HG03097 (cell line): ENCODE results near the gene RCOR3.
A peak's percentile ranks its signal among the peaks of the same experiment; 100 is the strongest.
"Not testable (repeated sequence)": the region's sequence is repeated elsewhere in the genome, so short reads cannot be mapped to it uniquely, and the experiment has no call there.

Experiments
- ATAC-seq: cut with Tn5 transposase; IDR thresholded peaks from one replicate; pipeline ENCODE4 v1.9.1; 2021; ENCODE audit not compliant: unreplicated experiment, low FRiP score

The RCOR3 gene

DNA sequence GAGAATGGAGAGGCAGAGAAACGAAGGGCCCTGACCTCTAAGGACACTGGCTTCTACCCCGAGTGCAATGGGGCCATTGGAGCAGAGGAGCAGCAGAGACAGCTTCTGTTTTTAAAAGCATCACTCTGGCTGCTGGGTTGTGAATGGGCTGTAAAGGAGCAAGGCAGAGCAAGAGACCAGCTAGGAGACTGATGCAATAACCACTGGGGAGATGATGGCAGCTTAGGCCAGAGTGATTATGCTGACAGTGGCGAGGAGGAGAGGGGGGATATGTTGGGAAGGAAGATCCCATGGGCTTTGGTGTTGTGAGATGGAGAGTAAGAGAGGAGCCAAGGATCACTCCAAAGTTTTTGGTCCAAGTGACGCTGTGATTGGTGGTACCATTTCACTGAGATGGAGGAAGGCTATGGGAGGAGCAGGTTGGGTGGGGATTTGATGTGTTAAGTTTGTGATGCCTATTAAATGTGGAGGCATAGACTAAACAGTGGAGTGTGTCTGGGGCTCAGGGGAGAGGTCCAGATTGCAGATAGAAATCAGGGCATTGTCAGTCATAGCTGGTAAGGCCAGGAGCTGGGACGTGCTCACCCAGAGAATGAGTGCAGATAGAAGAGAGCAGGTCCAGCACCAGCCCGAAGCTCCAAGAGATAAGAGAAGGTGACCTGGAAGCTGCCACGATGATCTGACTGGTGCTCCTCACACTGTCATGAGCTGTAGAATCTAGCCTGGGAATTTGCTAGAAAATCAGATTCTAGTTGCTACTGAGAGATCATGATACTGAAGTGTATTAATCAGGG, 78.5 kb downstream of the RCOR3 start:
- ATAC-seq: no peak

GRCh38 chr1:211338224-211338620, 79.1 kb downstream of the RCOR3 start:
- no peak for ATAC-seq

- no peak for ATAC-seq
Observed at GRCh38 chr1:211339631-211340041, 80.5 kb downstream of the RCOR3 start.

GRCh38 chr1:211340622-211341507, 81.7 kb downstream of the RCOR3 start:
- no peak for ATAC-seq

DNA sequence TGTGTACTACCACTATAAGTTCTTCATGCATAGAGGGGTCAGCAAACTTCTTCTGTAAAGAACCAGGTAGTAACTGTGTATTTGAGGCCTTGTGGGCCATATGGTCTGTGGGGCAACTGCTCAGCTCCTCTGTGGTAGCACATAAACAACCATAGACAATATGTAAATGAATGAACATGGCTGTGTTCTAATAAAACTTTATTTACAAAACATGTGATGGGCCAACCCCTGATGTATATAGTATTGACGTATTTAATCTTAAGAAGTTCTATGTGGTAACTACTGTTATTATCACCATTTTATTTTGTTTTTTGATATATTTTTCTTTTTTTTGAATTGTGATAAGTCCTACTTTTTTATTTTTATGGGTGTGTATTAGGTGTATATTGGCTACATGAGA, 82.8 kb downstream of the RCOR3 start:
- ATAC-seq: no peak

GRCh38 chr1:211343607-211344006, 84.4 kb downstream of the RCOR3 start:
- ATAC-seq: no peak

DNA sequence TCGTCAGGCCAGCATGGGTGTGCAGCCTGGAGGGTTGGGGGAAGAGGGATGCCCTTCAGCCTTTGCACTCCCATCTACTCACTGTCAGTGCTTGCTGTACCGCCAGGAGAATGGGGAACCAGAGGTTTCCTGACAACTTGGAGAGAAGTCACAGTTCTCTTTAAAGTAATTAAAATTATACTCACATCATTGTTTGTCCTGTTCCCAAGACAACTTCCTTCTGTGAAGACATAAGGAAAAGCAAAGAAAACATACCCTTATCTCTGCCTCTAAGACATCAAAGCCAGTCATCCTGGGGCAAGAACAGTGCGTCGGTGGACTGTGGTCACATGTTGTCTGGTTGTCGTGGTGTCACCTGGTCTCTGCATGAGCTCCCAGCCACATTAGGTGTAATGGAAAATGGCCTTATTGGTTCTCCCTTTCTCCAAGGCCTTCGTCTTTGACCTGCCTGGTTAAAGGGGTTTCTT, 85.0 kb downstream of the RCOR3 start:
- no peak for ATAC-seq

- ATAC-seq: no peak
Observed at GRCh38 chr1:211345719-211346118, 86.6 kb downstream of the RCOR3 start.

DNA sequence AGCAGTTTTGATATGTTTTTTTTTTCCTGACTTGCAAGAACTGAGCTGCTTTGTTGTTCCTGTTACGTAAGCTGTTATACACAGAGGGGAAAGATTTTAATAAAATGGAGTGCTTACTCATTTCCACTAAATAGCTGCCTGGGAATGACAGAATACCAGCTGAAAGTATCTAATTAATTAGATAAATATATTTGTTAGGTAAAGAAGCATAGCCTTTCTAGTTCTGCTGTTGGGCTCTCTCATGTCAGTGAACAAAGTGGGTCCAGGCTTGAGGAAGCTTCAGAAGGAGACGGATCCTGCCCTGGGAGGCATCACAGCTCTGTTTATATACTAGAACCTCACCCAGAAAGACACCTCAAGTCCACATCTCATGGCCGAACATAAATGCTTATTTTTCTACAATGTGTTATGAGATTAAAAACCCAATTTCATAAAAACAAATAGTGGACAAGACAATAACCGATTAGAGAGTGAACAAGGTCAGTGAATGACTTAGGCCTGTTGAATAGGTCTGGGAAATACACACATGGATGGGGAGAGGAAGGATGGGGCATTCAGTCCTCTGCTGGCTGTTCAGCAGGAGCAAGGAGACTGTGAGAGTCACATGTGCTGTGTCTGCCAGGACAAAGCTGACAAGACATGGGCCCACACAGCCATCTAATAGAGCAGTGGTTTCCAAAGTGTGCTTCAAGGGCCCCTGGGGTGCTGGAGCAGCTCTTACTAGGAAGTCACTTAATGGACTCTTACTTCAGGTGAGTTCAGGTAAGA, 88.1 kb downstream of the RCOR3 start:
- no peak for ATAC-seq

GRCh38 chr1:211348547-211348946, 89.4 kb downstream of the RCOR3 start:
- ATAC-seq: no peak

DNA sequence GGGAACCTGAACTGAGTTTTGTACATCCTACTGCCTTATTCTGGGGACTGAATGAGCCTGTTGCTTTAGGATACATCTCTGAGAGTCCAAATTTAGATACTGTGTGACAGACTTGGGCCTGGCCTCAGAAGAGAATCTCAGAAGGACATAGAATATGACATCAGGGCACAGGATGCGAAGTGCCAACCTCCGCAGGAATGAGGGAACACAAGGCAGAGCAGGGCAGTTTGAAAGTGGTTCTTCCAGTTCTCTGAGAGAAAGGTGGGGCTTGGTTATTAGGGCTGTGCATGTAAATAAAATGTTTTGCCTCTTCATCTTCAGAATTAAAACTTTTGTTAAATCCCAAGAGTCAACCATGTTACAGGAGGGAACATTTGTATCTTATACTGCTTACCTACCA, 90.6 kb downstream of the RCOR3 start:
- no peak for ATAC-seq

DNA sequence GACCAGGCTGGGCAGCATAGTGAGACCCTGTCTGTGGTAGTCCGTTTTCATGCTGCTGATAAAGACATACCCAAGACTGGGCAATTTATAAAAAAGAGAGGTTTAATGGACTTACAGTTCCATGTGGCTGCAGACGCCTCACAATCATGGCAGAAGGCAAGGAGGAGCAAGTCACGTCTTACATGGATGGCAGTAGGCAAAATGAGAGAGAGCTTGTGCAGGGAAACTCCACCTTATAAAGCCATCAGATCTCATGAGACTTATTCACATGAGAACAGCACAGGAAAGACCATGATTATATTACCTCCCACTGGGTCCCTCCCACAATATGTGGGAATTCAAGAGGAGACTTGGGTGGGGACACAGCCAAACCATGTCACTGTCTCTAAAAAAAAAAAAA, 92.9 kb downstream of the RCOR3 start:
- ATAC-seq: not testable (repeated sequence)

DNA sequence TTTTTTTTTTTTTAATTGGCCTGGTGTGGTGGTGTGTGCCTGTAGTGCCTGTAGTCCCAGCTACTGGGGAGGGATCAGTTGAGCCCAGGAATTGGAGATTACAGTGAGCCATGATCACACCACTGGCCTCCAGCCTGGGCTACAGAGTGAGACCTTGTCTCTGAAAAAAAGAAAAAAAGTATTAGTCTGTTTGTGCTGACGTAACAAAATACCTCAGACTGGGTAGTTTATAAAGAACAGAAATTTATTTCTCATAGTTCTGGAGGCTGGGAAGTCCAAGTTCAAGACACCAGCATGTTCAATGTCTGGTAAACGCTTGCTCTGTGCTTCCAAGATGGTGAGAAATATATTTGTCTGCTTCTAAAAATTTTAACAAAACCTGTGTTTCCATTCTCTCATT, 93.3 kb downstream of the RCOR3 start:
- no peak for ATAC-seq

DNA sequence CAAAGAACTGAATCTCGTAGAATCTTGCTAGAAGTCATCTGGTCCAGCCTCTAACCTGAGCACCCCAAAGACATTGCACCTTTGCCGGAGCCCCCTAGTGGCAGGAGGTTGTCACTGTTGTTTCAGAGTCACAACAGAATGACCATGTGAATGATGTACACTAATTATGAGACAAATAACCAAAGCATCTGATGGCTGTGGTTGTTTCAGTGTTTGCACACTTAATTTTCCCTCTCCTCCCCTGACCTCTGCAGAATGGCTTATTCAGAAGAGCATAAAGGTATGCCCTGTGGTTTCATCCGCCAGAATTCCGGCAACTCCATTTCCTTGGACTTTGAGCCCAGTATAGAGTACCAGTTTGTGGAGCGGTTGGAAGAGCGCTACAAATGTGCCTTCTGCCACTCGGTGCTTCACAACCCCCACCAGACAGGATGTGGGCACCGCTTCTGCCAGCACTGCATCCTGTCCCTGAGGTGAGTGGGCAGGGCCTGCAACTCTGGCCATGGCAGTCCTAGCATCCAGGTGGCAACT, 93.9 kb downstream of the RCOR3 start:
- ATAC-seq: peak; percentile 88

DNA sequence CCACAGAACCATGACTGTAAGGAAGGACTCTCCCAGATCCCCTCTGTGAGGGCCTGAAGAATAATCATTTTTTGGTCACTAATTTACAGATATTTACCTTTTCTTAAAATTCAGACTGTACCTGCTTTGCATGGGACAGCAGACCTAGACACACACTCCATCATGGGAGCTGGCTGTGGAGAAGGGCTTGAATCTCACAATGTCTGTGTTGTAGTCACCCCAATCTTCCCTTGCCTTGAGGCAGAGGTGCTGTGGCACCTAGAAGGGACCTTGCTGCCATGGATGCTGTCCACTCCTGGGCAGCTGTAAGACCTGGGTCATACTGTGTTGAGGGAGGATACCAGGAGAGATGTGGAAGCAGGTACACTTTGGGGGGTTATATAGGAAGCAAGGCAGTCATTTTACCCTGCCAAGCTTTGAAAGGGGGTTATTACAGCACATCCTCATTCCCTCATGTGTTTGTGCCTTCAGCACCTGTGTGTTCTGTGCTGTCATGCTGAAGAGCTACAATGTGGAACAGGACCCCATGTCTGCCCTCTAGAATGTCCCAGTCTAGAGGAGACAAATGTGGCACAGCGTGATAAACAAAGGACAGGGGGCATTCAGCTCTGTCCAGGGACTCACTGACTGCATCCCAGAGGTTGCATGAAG, 94.5 kb downstream of the RCOR3 start:
- no peak for ATAC-seq

- no peak for ATAC-seq
Observed at GRCh38 chr1:211355873-211356272, 96.7 kb downstream of the RCOR3 start.

GRCh38 chr1:211356723-211357407, 97.7 kb downstream of the RCOR3 start:
- no peak for ATAC-seq

GRCh38 chr1:211358685-211359084, 99.5 kb downstream of the RCOR3 start:
- ATAC-seq: no peak

DNA sequence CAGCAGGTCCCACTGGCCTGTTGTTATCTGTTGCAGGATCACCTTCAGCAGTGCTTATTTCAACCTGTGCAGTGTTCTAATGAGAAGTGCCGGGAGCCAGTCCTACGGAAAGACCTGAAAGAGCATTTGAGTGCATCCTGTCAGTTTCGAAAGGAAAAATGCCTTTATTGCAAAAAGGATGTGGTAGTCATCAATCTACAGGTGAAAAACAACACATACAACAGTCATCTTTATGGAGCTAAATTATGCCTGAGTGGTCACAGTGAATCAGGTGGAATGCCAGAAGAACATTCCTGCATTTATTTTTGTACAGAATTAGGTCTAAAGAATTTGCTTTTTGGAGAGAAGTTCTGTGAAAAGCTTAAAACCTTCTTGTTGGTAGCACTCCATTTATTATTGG, 100.7 kb downstream of the RCOR3 start:
- ATAC-seq: no peak

DNA sequence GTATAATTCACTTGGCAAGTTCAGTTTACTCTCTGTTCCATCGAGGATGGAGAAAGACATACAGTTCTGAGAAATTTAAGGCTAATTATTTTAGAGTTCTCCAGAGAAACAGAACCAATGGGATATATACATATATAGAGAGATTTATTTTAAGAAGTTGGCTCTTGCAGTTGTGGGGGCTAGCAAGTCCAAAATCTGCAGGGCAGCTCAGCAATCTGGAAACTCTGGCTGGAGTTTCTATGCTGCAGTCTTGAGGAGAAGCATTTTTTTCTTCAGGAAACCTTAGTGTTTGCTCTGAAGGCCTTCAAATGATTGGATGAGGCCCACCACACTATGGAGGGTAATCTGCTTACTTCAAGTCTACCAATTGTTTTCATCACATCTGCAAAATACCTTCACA, 102.0 kb downstream of the RCOR3 start:
- ATAC-seq: no peak
